ENCODE data around the gene IL1RAPL2.

DNA sequence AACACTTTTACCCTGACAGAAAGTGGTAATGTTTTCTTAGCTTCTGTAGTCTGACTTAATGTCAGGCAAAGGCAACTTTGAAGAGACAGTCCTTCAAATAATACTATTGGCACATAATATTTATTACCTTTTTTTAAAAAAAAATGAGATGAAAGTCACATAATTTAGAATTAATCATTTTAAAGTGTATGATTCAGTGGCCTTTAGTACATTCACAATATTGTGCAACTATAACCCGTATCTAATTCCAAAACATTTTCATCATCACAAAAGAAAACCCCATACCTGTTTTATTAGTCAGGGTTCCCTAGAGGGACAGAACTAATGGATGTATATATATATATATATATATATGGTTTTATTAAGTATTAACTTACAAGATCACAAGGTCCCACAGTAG is 749.2 kb downstream of the IL1RAPL2 start:
- TF ChIP-seq, protein P1, sequence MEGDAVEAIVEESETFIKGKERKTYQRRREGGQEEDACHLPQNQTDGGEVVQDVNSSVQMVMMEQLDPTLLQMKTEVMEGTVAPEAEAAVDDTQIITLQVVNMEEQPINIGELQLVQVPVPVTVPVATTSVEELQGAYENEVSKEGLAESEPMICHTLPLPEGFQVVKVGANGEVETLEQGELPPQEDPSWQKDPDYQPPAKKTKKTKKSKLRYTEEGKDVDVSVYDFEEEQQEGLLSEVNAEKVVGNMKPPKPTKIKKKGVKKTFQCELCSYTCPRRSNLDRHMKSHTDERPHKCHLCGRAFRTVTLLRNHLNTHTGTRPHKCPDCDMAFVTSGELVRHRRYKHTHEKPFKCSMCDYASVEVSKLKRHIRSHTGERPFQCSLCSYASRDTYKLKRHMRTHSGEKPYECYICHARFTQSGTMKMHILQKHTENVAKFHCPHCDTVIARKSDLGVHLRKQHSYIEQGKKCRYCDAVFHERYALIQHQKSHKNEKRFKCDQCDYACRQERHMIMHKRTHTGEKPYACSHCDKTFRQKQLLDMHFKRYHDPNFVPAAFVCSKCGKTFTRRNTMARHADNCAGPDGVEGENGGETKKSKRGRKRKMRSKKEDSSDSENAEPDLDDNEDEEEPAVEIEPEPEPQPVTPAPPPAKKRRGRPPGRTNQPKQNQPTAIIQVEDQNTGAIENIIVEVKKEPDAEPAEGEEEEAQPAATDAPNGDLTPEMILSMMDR (IDR thresholded peaks at IDR 0.05), result no peak
- TF ChIP-seq POLR2A (IDR thresholded peaks at IDR 0.05), result no peak

Data from right lobe of liver (tissue), 4 donors.